Measurements from ENCODE around the gene ADAMTSL4. TPM values are rescaled to one million over a fixed set of nuclear protein-coding genes. Genes with fewer than 3 reads are reported as not detected.

Gene ADAMTSL4
- total RNA-seq, 4 donors from 2014 or later: 7.2 to 22.7 (median 18.0) TPM

GRCh38 chr1:150537732-150538684 lies 11.2 kb upstream of the ADAMTSL4 start:
- Histone ChIP-seq H3K27ac (peak overlapping the region; percentile 59), H3K4me3 (no peak overlapping the region), H3K27me3 (no peaks in the 10 kb centered on the region), H3K36me3 (no peaks in the 10 kb centered on the region), H3K9me3 (no peaks in the 10 kb centered on the region), H3K4me1 (peaks cover 23% of the 10 kb centered on the region)
- 60% methylated on average over 17 of the region's 17 CpGs for WGBS
- no peak for DNase-seq (ENCODE audit: low spot score in 2 of 2)
- TF ChIP-seq EP300 (IDR thresholded peaks at IDR 0.05) (no peak), POLR2AphosphoS5 (IDR thresholded peaks at IDR 0.05) (no peak), POLR2A (IDR thresholded peaks at IDR 0.05) (no peak), CTCF (IDR thresholded peaks at IDR 0.05) (no peak)

- 71% methylated on average over 13 of the region's 13 CpGs for WGBS
- Histone ChIP-seq H3K4me1 (peaks cover 8% of the 10 kb centered on the region), H3K27me3 (no peaks in the 10 kb centered on the region), H3K4me3 (no peak overlapping the region), H3K9me3 (no peaks in the 10 kb centered on the region), H3K27ac (peak overlapping the region; percentile 18), H3K36me3 (no peaks in the 10 kb centered on the region)
- TF ChIP-seq POLR2AphosphoS5 (IDR thresholded peaks at IDR 0.05): peak in 2 of 3 donors; percentile 11 to 56
- TF ChIP-seq POLR2A (IDR thresholded peaks at IDR 0.05): no peak
- TF ChIP-seq EP300 (IDR thresholded peaks at IDR 0.05): no peak
- TF ChIP-seq CTCF (IDR thresholded peaks at IDR 0.05): no peak
- DNase-seq (ENCODE audit: low spot score in 2 of 2): peak in 1 of 2 donors; percentile 84
Observed at GRCh38 chr1:150543500-150544143, 5.6 kb upstream of the ADAMTSL4 start.

GRCh38 chr1:150544204-150544603 lies 5.0 kb upstream of the ADAMTSL4 start:
- H3K27ac ChIP-seq: peak overlapping the region; percentile 35

DNA sequence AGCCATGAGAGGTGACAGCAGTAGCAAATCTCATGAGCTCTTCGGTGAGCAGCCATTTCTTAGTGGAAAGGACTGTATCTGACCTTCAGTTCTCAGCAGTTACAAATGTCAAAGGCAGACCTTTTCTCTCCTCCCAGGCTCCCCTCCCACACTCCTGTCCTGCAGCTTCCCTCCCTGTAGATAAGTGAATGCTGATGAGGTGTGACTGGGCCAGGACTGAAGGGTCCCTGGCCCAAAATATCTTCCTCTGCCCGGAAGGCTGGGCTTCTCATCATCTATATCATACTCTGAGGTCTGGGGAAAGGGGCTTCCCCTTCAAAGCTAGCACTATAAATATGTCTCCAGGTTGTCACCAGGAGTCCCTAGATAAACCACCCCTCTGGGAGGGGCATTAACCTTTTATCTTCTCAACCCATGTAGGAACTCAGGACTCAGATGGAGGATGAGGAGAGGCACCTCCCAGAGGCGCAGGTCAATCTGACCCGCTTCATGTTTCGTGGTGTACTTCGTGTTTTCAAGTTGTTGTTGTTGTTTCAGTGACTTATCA lies 3.6 kb upstream of the ADAMTSL4 start:
- Histone ChIP-seq H3K36me3 (no peaks in the 10 kb centered on the region), H3K27me3 (no peaks in the 10 kb centered on the region), H3K4me3 (no peak overlapping the region), H3K27ac (no peak overlapping the region), H3K4me1 (peaks cover 22% of the 10 kb centered on the region), H3K9me3 (no peaks in the 10 kb centered on the region)
- WGBS: 92% methylated on average over 6 of the region's 6 CpGs
- DNase-seq (ENCODE audit: low spot score in 2 of 2): no peak
- TF ChIP-seq EP300 (IDR thresholded peaks at IDR 0.05) (no peak), POLR2A (IDR thresholded peaks at IDR 0.05) (no peak), POLR2AphosphoS5 (IDR thresholded peaks at IDR 0.05) (no peak), CTCF (IDR thresholded peaks at IDR 0.05) (no peak)

More at GRCh38 chr1:150544204-150544603, 5.0 kb upstream of the ADAMTSL4 start:
- 68% methylated on average over 3 of the region's 3 CpGs for WGBS
- no peaks in the 10 kb centered on the region for H3K9me3 ChIP-seq
- peaks cover 9% of the 10 kb centered on the region for H3K4me1 ChIP-seq
- H3K36me3 ChIP-seq: no peaks in the 10 kb centered on the region
- DNase-seq (ENCODE audit: low spot score in 2 of 2): no peak
- TF ChIP-seq POLR2AphosphoS5 (IDR thresholded peaks at IDR 0.05): no peak
- no peak for TF ChIP-seq EP300 (IDR thresholded peaks at IDR 0.05)
- no peak for TF ChIP-seq POLR2A (IDR thresholded peaks at IDR 0.05)
- no peak for TF ChIP-seq CTCF (IDR thresholded peaks at IDR 0.05)
- H3K27me3 ChIP-seq: no peaks in the 10 kb centered on the region
- H3K4me3 ChIP-seq: no peak overlapping the region
